Activated CD4-positive, alpha-beta T cell treated with anti-CD3 and anti-CD28 coated beads, Interleukin-2, amount 10 ng/mL, durations not matched to agents 7 days and 5 days (primary cell): Measurements from ENCODE around the gene PRELID1. TPM values are rescaled to one million over a fixed set of nuclear protein-coding genes. Genes with fewer than 3 reads are reported as not detected.

Source experiments
- CTCF ChIA-PET: fragments of 350-600 bp; sonication (Branson Sonifier 250); formaldehyde crosslinking; loops from one replicate; lab custom pipeline; 2021; ENCODE audit warnings: antibody characterized with exemption; lab: Charles Lee
- POLR2A ChIA-PET: fragments of 350-600 bp; sonication (Branson Sonifier 250); formaldehyde crosslinking; loops from one replicate; lab custom pipeline; 2021; ENCODE audit warnings: antibody characterized with exemption; lab: Charles Lee
- DNase-seq: peaks from one replicate; pipeline ENCODE4 v3.0.0-alpha.2; 2020
- H3K27ac Mint-ChIP-seq: one replicate; pipeline ENCODE4 v1.8.0; 2021; ENCODE audit warnings: mild to moderate bottlenecking, moderate library complexity, mixed read lengths
- H3K27me3 Mint-ChIP-seq: one replicate; pipeline ENCODE4 v1.8.0; 2021; ENCODE audit warnings: mixed read lengths
- H3K36me3 Mint-ChIP-seq: one replicate; pipeline ENCODE4 v1.8.0; 2021; ENCODE audit warnings: low read depth, mixed read lengths
- H3K4me1 Mint-ChIP-seq: one replicate; pipeline ENCODE4 v1.8.0; 2021; ENCODE audit warnings: mixed read lengths
- H3K4me3 Mint-ChIP-seq: one replicate; pipeline ENCODE4 v1.8.0; 2021; ENCODE audit warnings: mild to moderate bottlenecking, moderate library complexity, mixed read lengths
- H3K9me3 Mint-ChIP-seq: one replicate; pipeline ENCODE4 v1.8.0; 2021; ENCODE audit warnings: mixed read lengths
- total RNA-seq, 2 experiments: library from RNA; stranded (reverse); gene quantifications; one replicate each; pipeline ENCODE4 v1.2.3, GENCODE V29; 2021

Gene PRELID1
- total RNA-seq, 2 experiments from 2014 or later, result 142 to 152 TPM

DNA sequence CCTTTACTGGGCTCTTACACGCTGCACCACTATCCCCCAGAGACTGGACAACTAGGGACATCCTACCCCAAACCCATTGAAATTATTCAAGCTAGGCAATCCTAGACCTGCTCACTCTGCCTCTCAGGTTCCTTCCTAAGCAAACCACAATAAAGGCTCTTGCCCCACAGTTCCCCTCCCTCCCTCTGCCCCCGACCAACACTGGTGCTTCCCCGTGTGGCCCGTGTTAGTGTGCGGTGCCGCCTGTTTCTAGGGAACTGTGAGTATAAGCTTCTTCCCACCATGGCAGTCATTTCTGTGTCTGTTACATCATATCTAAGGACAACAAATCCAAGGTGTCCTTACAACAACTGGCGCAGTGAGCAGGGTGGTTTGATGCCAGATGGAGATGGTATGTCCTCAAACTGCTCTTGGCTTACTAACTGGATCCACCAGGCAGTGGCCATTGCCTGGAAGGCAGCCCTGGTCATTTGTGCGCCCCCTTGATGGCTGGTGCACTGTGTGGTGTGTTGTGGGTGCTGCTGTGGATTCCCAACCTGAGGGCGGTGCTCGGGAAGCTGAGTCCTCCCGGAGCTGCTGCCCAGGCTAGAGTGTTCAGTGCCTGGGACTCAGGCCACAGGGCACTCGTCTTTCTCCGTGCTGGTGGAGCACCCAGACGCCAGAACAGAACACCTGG is 16.5 kb downstream of the PRELID1 start:
- POLR2A ChIA-PET, result no interaction called here
- CTCF ChIA-PET, result interaction anchor here (0.8 to 3.0 kb wide), 6 partner anchors 10 to 206 kb away, joined by 3 to 14 read pairs (median 5); no protein-coding TSS in a partner anchor
- H3K27ac Mint-ChIP-seq, result no peak overlapping the region
- H3K27me3 Mint-ChIP-seq, result no peaks in the 10 kb centered on the region
- DNase-seq, result no peak
- no peaks in the 10 kb centered on the region for H3K9me3 Mint-ChIP-seq
- peaks cover 49% of the 10 kb centered on the region for H3K4me1 Mint-ChIP-seq
- peaks cover 27% of the 10 kb centered on the region for H3K36me3 Mint-ChIP-seq
- no peak overlapping the region for H3K4me3 Mint-ChIP-seq

GRCh38 chr5:177320879-177321278 is 17.3 kb downstream of the PRELID1 start:
- H3K36me3 Mint-ChIP-seq, result peaks cover 27% of the 10 kb centered on the region
- DNase-seq, result no peak
- peaks cover 44% of the 10 kb centered on the region for H3K4me1 Mint-ChIP-seq
- H3K9me3 Mint-ChIP-seq, result no peaks in the 10 kb centered on the region
- no peak overlapping the region for H3K27ac Mint-ChIP-seq
- H3K27me3 Mint-ChIP-seq, result no peaks in the 10 kb centered on the region
- no peak overlapping the region for H3K4me3 Mint-ChIP-seq
- ChIA-PET CTCF (interaction anchor here (0.6 kb wide), 1 partner anchor 40 kb away, joined by 3 read pairs; no protein-coding TSS in a partner anchor), POLR2A (no interaction called here)

- Mint-ChIP-seq H3K4me3 (no peak overlapping the region), H3K27ac (no peak overlapping the region), H3K4me1 (peaks cover 20% of the 10 kb centered on the region), H3K36me3 (peaks cover 20% of the 10 kb centered on the region), H3K9me3 (no peaks in the 10 kb centered on the region), H3K27me3 (no peaks in the 10 kb centered on the region)
- POLR2A ChIA-PET, result no interaction called here
- CTCF ChIA-PET, result interaction anchor here (0.7 to 1.1 kb wide), 2 partner anchors 13 to 16 kb away, joined by 3 to 4 read pairs; no protein-coding TSS in a partner anchor
- DNase-seq, result no peak
Observed at GRCh38 chr5:177325868-177326381, 22.3 kb downstream of the PRELID1 start.

- CTCF ChIA-PET, result interaction anchor here (0.6 to 2.0 kb wide), 10 partner anchors 10 to 365 kb away, joined by 3 to 8 read pairs (median 4); no protein-coding TSS in a partner anchor
- peak overlapping the region; percentile 64 for H3K27ac Mint-ChIP-seq
- peaks cover 20% of the 10 kb centered on the region for H3K4me1 Mint-ChIP-seq
- H3K36me3 Mint-ChIP-seq, result peaks cover 17% of the 10 kb centered on the region
- DNase-seq, result no peak
- H3K4me3 Mint-ChIP-seq, result no peak overlapping the region
- no peaks in the 10 kb centered on the region for H3K27me3 Mint-ChIP-seq
- POLR2A ChIA-PET, result no interaction called here
- no peaks in the 10 kb centered on the region for H3K9me3 Mint-ChIP-seq
Observed at GRCh38 chr5:177327539-177328522, 24.2 kb downstream of the PRELID1 start.

DNA sequence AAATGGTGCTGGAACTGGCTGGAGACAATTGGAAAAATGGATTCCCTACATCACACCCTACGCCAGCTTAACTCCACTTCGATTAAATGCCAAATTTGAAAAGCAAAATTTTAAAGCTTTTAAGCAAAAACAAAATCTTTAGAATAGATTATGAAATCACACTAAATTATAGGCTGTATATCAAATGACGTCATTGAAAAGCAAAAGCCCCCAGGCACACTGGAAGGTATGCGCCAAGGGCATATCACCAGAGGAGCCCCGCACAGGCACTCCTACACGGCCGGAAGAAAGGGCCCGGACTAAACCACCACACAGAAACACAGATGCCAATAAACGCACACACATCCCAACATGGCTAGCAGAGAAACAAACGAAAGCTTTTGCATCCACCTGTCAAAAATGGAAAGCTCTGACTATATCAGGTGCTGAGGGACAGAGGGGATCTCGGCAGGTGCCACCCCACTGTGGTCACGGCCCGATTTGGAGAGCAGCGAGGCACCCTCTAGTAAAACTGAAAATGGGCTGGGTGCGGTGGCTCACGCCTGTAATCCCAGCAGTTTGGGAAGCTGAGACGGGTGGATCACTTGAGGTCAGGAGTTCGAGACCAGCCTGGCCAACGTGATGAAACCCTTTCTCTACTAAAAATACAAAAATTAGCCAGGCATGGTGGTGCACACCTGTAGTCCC is 25.1 kb downstream of the PRELID1 start:
- Mint-ChIP-seq H3K27ac (no peak overlapping the region), H3K4me1 (peaks cover 16% of the 10 kb centered on the region), H3K36me3 (peaks cover 23% of the 10 kb centered on the region), H3K9me3 (no peaks in the 10 kb centered on the region), H3K27me3 (no peaks in the 10 kb centered on the region), H3K4me3 (no peak overlapping the region)
- ChIA-PET CTCF (interaction anchor here (1.2 to 2.0 kb wide), 3 partner anchors 11 to 62 kb away, joined by 4 to 8 read pairs (median 6); no protein-coding TSS in a partner anchor), POLR2A (no interaction called here)
- DNase-seq, result no peak

DNA sequence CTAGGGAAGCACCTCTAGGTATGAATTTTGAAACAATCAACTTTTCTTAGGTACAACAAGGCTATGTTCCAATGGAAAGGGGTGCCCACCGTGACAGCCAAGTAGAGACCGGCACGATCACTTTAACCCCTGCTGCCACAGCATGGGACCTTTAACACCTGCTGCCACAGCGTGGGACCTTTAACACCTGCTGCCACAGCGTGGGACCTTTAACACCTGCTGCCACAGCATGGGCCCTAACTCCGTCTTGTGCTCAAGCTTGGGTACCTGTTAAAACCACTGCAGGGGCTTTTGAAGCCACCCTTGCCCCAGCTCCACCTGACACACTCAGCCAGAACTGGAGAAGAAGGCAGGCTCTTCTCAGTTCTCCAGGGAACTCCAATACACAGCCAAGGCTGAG is 26.3 kb downstream of the PRELID1 start:
- DNase-seq, result no peak
- Mint-ChIP-seq H3K27me3 (no peaks in the 10 kb centered on the region), H3K27ac (no peak overlapping the region), H3K4me3 (no peak overlapping the region), H3K36me3 (peaks cover 27% of the 10 kb centered on the region), H3K9me3 (no peaks in the 10 kb centered on the region), H3K4me1 (peaks cover 12% of the 10 kb centered on the region)
- ChIA-PET POLR2A (no interaction called here), CTCF (interaction anchor here (0.8 to 1.3 kb wide), 4 partner anchors 12 to 47 kb away, joined by 3 to 4 read pairs (median 3); no protein-coding TSS in a partner anchor)

DNA sequence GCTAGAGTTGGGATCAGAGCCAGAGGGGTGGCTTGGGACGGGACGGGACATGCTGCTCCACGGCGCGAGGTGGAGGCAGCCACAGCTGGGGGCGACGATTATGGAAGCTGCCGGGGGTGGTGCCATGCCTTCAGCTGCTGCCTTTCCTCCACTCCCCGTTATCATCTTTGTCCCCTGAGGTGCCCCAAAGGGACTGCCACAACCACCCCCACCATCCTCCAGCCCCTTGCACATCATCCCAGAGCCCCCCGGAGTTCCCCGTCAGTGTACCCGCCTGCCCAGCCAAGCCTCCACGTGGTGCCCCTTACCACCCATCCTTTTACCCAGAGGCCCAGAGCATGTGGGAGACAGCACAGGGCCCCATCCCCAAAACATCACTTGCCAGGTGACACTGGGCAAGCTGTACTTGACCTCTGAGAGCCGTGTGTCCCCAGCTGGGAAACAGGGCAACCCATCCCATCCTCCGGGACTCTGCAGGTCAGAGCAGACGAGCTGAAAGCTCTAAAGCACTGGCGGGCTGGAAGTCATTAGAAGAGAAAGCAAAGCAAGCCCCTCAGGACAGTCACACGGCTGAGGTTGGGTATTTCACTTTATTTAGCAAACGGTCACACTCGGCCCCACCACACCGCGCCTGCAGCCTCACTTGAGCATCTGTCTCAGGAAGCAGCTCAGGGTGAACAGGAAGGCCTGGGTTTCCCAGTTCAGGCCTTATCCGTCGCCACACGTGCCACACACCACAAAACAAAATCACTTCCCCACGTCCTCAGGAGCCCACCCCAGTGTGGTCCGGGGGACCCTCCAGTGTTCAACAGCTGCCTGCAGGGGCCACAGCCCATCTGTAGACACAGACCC is 27.6 kb downstream of the PRELID1 start:
- ChIA-PET CTCF (interaction anchor here (0.9 to 1.3 kb wide), 4 partner anchors 13 to 124 kb away, joined by 3 to 4 read pairs (median 4); no protein-coding TSS in a partner anchor), POLR2A (no interaction called here)
- Mint-ChIP-seq H3K4me1 (peaks cover 13% of the 10 kb centered on the region), H3K27me3 (no peaks in the 10 kb centered on the region), H3K27ac (peak overlapping the region; percentile 31), H3K36me3 (peaks cover 37% of the 10 kb centered on the region), H3K9me3 (no peaks in the 10 kb centered on the region), H3K4me3 (no peak overlapping the region)
- no peak for DNase-seq

DNA sequence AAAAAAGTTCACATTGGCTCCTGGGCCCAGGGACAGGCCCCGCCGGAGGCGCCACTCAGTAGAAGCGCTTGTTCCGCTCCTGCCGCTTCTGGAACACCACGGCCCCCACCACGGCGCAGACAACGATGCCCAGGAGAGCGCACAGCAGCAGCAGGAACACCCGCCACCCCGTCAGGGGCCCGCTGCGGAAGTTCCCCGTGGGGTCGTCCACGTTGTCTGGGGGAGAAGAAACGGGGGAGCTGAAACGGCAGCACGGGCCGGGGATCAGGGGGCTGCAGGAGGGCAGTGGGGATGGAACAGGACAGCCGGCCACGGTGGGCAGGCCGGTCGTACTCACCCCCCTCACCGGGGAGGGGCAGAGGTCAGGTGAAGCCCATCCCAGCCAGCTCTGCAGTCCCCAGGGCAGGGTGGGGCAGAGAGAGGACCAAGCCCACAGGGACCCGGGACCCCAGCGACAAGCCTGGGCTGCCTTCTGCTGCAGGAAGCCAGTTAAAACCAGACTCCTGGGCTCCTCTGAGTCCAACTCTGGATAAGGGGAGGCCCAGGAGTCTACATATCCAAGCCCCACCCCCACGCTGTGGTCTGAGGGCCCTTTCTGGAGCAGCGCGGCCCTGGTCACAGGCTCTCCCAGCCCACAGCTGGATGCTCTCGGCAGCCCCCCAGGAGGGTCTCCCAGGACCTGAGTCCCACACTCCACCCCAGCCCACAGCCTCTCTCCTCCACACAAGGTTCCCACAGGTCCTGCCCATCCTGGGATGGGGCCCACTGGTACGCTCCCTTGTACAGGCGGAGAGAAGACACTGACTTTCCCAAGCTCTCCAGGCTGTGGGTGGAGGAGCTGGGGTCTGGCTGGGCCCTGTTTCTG is 28.7 kb downstream of the PRELID1 start:
- Mint-ChIP-seq H3K27ac (no peak overlapping the region), H3K4me3 (no peak overlapping the region), H3K4me1 (peaks cover 15% of the 10 kb centered on the region), H3K27me3 (no peaks in the 10 kb centered on the region), H3K36me3 (peaks cover 40% of the 10 kb centered on the region), H3K9me3 (no peaks in the 10 kb centered on the region)
- no peak for DNase-seq
- ChIA-PET POLR2A (no interaction called here), CTCF (interaction anchor here (0.7 to 1.5 kb wide), 7 partner anchors 12 to 123 kb away, joined by 3 to 4 read pairs (median 3); partner anchors contain the start of gene LMAN2)

- ChIA-PET POLR2A (no interaction called here), CTCF (interaction anchor here (0.7 to 1.5 kb wide), 5 partner anchors 12 to 57 kb away, joined by 3 read pairs; partner anchors contain the start of gene LMAN2)
- H3K4me3 Mint-ChIP-seq, result no peak overlapping the region
- H3K4me1 Mint-ChIP-seq, result peaks cover 10% of the 10 kb centered on the region
- peaks cover 44% of the 10 kb centered on the region for H3K36me3 Mint-ChIP-seq
- no peaks in the 10 kb centered on the region for H3K9me3 Mint-ChIP-seq
- no peak overlapping the region for H3K27ac Mint-ChIP-seq
- H3K27me3 Mint-ChIP-seq, result no peaks in the 10 kb centered on the region
- no peak for DNase-seq
Observed at GRCh38 chr5:177332896-177333260, 29.3 kb downstream of the PRELID1 start.

GRCh38 chr5:177333420-177334154 is 30.0 kb downstream of the PRELID1 start:
- ChIA-PET POLR2A (no interaction called here), CTCF (interaction anchor here (0.6 to 1.5 kb wide), 5 partner anchors 13 to 70 kb away, joined by 3 to 4 read pairs (median 3); no protein-coding TSS in a partner anchor)
- no peaks in the 10 kb centered on the region for H3K27me3 Mint-ChIP-seq
- no peaks in the 10 kb centered on the region for H3K9me3 Mint-ChIP-seq
- peaks cover 47% of the 10 kb centered on the region for H3K36me3 Mint-ChIP-seq
- H3K4me1 Mint-ChIP-seq, result peaks cover 9% of the 10 kb centered on the region
- H3K27ac Mint-ChIP-seq, result no peak overlapping the region
- no peak overlapping the region for H3K4me3 Mint-ChIP-seq
- no peak for DNase-seq
